IPS DF 4.7 (cell line): ENCODE results near the gene NDST1.

Source experiments
- DNase-seq: peaks from one replicate; pipeline ENCODE4 v3.0.0-alpha.2; 2013; ENCODE audit warnings: low spot score; ENCODE audit errors: extremely low read depth

NDST1 gene

DNA sequence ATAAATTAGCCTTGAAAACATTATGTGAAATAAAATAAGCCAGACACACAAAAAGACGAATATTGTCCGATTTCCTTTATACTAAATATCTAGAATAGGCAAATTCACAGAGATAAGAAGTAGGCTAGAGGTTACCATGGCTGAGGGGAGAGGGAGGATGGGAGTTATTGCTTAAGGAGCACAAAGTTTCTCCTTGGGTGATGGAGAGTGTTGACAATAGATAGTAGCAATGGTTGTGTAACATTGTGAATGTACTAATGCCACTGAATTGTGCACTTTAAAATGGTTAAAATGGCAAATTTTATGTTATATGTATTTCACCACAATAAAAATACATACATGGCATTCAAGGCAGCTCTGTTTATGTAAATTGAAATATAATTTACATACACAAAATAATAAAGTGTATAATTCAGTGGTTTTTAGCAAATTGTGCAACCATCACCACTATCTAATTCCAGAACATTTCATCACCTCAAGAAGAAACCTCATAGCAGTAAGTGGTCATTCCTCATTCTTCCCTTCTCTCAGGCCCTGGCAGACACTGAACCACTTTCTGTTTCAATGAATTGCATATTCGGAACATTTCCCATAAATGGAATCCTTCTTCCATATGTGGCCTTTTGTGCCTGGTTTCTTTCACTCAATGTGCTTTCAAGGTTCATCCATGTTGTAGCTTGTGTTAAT lies 59.2 kb downstream of the NDST1 start:
- DNase-seq = no peak

DNA sequence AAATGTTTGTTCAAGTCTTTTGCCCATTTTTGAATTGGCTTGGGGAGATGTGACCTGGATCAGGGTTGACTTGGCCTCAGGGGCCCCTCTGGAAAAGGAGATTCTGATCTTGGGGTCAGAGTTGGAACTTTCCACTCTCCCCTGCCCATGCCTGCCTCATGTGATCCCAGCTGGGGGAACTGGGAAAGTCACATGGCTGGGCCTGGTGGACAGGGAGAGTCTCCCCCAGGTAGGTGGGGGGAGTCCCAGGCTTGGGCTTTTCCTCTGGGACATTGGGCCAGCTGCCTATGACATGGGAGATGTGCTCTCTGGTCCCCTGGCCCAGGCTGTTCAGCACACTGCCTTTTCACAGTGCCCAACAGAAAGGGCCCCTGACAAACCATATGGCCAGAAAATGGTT lies 60.7 kb downstream of the NDST1 start:
- no peak for DNase-seq

DNA sequence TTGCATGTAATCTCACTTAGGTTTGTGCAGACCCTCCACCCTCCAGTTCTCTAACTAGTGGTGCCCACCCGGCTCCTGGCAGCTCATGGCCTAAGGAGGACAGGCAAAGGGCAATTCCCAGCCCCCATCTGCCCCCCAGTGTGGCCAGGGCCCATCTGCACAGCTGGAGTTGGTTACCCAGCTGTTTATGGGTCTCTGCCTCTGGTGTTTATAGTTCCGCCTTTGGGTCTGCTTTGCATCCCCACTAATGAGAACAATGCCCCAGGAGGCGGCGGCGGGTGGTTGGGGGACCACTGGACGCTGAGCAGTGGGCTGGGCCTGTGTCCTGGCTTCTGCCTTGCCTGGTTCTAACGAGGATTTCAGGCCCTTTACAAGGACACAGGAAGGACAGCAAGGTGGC lies 62.4 kb downstream of the NDST1 start:
- DNase-seq = no peak

DNA sequence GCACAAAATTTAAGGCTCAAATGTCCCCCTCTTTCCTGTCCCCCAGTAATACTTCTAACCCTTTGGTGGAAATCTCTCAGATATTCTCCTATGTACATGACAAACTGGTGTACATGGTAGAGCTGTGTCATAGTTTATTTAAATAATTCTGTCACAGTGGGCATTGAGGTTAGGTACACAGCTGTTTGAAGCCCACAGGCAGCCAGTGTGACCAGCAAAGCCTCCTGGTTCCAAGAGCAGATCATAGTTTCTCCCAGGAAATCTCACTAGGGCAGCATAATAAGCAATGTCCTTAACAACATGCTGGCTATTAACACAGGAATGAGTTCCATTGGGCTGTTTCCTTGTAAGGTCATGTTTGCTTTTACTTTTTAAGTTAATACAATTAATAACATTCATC lies 63.9 kb downstream of the NDST1 start:
- DNase-seq = no peak

DNA sequence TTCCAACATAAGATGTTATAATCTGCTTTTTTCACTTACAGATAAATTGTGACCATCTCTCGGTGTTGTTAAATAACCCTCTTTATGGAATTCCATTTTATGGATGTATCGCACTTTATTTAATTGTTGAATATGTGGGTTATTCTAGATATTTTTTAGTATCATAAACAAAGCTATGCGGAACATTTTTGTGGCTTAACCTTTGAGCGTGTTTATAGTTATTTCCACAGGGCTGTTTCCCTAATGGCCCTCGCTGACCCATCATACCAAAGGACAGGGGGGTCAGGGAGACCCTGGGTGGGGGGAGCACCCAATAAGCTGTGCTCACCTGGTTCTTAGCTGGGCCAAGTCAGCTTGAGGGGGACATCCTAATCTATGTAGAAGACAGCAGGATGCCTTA lies 65.3 kb downstream of the NDST1 start:
- DNase-seq = no peak

DNA sequence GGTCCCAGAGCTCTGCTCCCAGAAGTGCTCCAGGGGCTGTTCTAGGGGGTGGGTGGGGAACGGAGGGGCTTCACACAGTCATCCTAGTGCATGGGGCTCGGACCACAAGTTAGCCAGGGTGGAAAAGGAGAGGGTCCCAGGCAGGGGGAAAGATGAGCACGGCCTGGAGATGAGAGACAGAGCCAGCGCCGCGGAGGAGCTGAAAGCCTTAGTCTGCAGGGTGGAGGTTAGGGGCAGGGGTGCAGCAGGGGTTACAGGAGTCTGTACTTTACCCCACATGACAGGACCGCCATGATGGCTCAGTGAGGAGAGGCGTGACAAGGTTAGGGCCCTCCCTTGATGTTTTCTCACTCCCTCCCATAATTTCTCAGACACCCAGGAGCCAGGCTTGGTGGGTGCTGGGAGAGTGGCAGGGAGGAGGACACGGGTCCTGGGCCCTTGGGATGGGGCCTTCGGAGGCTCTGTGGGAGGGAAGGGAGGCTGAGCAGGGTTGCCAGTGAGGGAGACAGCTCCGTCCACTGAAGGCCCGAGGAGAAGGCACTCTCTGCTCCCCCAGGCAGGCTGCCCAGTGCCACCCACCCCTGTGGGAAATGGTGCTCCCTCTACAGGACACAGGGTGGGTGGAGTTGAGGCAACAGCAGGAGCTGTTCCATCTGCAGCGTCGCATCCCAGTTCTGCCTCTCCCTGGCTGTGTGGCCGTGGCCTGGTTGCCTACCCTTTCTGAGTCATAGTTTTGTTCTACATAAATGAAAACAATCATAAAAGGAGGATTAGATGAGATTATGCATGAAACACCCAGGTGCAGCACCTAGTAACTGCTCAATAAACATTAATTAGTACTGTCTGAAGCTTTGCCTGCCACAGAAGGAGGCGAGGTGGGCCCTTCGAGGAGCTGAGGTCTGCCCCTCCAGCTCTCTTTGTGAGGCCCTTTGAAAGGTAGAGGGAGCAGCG lies 66.2 kb downstream of the NDST1 start:
- no peak for DNase-seq

DNA sequence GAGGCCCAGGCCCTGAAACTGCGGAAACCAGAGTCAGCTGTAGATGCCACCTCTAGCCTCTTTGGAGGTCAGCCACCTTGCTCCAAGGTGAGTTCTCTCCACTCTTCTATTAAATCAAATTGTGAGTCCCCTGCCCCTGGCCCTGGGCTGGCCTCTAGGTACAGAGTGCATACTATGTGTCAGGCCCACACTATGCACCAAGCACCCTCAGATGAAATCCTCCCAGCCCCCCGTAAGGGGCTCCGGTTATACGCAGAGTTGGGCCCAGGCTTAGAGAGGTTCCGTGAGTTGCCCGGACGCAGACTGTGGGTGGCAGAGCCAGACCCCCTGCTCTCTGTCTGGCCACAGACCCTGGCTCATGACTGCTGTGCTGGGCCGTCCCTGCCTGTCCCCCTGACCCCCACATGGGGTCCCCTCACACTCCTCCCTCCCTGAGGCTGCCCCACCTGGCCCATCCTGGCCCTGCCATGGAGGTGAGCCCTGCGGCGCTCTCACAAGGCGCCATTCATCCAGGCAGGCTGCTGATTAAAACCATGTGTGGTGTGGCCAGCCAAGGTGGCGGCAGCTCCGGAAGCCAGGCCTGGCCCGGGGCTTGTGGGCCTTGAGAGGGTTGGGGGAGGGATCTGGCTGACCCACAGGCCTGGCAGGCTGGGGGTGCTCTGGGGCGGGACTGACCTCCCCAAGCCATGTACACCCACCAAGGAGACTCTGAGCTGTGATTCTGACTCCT lies 67.1 kb downstream of the NDST1 start:
- no peak for DNase-seq

DNA sequence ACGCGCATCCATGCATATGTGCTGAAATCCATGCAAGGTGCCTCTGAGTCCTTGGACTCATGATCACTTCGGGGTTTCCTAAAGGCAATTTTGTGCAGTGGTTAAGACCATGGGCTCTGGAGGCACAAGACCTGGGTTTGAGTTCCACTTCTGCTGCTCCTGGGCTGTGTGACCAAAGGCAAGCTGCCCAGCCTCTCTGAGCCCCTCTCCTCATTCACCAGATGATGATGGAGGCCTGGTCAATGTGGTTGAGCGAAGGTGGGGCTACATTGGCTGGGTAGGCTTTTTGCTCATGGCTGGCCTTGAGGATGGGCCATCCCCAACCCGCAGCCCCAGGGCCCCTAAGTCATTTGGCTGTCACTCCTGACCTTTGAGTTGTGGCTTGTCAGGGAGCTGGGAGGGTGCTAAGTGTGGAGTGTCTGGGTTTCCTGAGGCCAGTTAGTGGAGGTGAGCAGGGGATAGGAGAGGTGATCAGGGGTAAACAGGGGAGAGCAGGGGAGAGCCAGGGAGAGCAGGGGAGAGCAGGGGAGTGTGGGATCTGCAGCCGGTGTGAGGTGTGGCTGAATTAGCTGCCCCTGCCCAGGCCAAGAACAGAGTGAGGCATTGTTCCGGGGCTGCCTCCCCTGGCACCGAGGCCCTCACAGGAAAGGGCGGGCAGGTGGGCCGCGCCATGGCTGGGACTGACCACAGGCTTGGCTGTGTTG lies 68.0 kb downstream of the NDST1 start:
- DNase-seq = no peak

DNA sequence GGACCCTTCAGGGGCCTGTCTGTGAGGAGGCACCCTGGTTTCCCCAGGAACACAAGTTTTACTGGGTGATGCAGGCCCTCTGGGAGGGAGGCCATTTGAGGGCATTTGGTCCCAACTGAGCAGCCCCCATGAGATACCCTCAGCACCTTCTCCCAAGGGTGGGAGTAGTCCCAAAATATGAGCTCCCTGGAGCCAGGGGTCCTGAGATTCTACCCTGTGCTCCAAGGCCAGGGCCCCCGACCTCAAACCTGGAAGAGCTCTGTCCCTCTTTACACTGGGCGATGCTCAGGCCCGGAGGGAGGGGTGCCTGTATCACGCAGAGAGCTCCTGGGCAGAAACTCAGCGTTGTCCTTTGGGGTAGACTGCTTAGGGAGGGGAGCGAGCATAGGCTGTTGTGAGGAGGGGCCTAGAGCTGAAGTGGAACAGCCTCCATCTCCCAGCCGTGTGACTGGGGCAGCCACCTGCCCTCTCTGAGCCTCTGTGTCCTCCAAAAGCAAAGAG lies 68.6 kb downstream of the NDST1 start:
- DNase-seq = no peak

DNA sequence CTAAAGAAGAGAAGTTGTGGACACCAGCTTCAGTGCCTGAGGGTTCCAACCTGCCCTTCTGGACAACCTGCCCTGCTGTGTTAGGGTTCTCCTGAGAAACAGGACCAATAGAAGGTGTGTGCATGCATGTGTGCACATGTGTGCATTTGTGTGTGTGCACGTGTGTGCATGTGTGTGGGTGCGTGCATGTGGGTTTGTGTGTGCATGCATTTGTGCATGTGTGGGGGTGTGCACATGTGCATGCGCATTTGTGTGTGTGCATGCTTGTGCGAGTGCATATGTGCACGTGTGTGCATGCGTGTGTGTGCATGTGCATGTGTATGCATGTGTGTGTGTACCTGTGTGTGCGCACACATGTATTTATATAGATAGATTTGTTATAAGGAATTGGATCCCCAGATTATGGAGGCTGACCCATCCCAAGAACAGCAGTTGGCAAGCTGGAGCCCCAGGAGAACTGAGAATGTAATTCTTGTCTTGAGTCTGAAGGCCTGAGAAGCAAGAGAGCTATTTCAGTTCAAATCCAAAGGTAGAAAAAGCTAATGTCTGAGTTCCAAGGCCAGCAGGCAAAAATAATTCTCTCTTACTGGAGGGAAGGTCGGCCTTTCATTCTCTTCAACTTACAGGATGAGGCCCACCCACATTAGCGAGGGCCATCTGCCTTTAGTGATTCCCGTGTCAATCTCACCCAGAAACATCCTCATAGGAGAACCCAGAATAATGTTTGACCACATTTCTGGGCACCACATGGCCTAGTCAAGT lies 69.6 kb downstream of the NDST1 start:
- DNase-seq = no peak

DNA sequence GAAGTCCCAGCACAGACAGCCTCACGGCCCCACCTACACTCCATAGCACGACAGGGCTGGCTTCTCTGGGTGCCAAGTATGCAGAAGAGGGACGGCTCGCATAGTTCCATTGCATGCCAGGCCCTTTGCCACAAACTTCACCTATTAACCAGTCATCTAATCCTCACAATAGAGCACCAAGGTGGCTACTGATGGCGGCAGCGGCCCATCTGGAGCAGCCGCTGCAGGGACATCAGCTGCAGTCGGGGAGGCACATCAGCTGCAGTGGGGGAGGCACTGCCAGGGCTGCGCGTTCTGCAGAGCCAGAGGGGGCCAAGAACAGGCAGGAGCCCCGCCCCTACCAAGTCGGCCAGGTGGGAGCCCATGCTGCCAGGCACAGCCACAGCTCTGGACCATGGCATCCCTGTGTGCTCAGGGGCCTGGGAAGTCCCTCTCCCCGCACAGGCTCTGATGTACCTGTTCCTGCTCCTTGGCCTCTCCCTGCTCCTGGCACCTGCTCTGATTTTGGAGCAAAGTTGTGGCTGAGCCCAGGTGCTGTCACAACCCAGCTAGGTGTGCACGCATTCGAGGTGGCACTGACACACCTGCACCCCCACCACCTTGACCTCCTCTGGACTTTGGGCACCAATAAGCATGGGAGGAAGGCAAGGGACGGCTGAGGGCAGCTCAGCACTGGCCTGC lies 71.0 kb downstream of the NDST1 start:
- no peak for DNase-seq

DNA sequence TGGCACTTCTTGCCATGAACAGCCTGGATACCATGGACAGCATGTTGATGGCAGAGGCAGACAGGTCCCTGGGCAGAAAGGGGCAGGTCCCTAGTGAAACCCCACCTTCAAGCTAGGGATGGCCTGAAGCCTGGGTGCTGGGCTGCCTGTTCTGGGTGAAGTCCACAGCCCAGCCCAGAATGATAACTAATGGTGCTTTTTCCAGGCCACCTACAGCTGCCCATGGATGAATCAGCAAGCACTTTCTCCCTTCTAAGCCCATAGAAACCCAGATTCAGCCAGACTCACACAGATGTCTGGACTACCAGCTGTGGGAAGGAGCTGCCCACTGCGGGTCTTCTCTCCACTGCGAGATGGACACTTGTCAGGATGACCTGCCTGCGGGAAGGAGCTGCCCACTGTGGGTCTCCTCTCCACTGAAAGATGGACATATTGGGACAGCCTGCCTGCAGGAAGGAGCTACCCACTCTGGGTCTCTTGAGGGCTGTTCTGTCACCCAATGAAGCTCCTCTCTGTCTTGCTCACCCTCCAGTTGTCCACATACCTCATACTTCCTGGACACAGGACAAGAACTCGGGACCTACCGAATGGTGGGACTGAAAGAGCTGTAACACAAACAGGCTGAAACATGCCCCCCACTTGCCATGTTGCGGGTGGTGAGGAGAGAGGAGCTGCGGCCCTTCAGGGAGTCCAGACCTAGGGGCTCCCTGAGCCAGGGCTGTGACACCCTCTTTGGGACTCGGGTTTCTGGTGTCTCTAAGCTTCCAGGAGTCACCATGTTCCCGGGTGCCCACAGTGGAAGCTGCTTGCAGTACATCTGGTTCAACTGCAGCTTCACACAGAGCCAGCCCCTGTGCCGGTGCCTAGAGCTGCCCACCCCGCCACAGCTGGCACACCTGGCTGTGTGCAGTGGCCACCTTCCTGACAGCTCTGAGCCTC lies 71.8 kb downstream of the NDST1 start:
- DNase-seq = no peak

DNA sequence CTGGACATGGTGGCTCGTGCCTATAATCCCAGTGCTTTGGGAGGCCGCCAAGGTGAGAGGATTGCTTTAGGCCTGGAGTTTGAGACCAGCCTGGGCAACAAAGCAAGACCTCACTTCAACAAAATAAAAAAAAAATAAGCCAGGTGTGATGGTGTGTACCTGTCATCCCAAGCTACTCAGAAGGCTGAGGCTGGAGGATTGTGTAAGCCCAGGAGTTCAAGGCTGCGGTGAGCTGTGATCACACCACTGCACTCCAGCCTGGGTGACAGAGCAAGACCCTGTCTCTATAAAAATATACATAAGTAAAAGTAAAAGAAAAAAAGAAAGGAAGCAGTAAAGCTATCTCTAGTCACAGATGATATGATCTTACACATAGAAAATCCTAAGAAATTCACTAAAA lies 73.0 kb downstream of the NDST1 start:
- no peak for DNase-seq

DNA sequence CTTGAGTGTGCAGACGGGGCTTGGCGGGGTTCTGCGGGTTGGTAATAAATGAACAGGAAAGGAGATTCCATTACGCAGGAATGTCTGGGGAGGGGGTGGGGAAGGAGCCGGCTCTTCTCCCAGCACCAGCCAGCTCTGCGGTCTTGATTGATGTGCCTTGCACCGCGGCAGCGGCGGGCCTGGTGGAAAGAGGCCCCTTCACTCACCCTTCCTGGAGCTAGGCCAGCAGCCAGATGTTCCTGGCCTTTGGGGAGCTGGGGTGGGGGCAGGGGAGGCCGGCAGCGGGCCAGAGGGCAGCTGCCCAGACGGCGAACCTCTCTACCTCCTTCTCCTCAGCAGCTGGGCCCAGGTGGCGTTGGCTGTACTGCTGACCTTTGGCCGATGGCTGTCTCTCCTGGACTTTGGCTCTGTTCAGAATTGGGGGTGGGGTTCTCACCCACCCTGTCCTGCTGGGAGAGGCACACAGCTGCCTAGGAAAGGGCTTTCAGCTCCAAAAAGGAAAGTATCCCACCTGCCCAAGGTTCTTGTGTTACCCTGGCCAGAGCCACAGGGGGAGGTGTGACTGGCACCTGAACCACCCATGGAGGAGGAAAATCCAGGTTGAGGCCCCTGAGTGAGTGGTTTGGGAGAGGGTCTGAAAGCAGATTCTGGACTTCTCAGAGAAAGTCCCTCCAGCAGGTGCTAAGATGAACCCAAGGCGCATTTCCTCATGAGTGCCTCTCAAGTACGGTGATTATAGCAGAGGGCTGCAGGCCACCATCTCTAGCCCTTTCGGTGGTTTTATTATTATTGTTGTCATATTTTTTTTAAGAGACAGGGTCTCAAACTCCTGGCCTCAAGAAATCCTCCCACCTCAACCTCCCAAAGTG lies 74.5 kb downstream of the NDST1 start:
- no peak for DNase-seq

DNA sequence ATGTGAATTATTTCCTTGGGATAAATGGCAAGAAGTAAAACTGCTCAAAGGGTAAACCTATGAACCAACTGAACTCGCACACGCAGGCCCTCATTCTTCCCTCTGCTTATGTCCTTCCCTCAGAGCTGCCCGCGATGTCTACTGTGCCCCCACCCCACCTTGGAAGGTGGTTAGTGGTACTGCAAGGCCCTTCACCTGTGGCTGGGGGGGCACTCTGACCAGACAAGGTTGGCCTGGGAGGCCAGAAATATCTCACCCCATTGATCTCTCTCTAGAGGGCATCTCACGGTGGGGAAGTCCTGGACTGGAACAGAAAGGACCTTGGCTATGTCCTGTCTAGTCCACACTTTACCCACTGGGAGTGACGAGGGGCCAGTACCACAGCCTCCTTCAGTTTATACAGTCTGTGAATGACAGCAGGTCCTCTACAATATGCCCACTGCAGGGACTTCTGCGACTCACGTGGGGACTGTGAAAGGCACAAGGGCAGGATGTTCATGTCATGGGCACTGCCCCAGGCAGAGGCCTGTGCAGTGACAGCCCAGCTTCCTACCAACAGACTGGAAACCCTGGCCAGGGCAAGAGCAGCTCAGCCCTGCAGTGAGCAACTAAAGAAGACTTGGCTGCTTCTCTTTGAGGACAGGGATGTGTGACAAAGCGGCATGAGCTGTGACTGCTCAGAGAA lies 75.8 kb downstream of the NDST1 start:
- no peak for DNase-seq

DNA sequence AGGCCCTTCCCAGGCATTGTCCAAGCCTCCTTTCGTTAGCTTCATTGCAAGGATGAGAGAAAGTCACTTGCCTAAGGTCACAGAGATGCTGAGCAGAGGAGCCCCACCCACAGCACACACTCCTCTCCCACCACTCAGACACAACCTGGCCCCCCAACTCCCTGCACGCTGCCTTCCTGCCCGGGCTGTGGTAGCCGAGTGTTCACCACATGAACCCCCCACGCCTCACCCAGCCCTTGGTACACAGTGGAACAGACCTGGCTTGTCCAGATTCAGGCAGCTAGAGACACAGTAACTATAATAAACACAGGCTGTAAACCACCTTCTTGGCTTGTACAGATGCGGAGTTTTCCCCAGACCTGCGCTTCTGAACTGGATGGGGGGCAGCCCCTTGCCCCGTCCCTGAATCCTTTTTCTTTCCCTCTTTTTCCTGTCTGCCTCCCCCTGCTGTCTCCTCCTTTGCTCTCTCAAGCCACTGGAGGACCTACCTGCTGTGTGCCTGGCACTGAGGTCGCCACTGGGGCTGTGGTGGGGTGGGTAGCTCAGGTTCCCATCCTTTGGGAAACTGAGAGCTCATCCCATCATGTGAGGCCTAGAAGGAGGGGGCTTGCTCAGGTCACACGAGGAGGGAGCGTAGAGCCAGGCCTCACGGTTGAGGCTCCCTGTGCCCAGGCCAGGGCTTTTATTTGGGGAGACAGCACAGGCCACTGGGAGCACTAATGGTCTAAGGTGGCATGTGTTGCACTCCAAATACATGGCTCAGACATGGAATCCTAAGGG lies 76.8 kb downstream of the NDST1 start:
- DNase-seq = no peak
